ENCODE results near the gene GPR78. TPM values are rescaled to one million over a fixed set of nuclear protein-coding genes. Genes with fewer than 3 reads are reported as not detected.

GPR78 gene
- total RNA-seq, 1 donor = 2.2 TPM

DNA sequence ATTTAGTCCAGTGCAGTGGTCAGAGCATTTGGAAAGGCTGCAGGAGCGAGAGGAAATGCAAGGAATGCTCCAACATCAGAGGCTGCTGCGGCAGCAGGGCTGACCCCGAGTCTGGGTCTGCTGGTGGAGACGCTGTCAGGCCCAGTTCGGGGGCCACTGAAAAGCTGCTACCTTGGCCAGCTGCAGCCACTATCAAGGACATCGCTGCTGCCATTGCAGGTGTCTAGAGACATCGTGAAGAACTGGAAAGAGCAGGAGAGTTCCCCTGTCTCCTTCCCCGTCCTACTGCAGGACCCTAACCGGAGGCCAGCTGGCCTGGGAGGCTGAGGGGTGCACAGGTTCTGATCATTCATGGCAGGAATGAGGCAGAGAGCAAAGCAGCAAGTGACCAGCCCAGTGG lies 29.5 kb upstream of the GPR78 start:
- no peak for DNase-seq (ENCODE audit: low read depth)
- TF ChIP-seq, protein P1, sequence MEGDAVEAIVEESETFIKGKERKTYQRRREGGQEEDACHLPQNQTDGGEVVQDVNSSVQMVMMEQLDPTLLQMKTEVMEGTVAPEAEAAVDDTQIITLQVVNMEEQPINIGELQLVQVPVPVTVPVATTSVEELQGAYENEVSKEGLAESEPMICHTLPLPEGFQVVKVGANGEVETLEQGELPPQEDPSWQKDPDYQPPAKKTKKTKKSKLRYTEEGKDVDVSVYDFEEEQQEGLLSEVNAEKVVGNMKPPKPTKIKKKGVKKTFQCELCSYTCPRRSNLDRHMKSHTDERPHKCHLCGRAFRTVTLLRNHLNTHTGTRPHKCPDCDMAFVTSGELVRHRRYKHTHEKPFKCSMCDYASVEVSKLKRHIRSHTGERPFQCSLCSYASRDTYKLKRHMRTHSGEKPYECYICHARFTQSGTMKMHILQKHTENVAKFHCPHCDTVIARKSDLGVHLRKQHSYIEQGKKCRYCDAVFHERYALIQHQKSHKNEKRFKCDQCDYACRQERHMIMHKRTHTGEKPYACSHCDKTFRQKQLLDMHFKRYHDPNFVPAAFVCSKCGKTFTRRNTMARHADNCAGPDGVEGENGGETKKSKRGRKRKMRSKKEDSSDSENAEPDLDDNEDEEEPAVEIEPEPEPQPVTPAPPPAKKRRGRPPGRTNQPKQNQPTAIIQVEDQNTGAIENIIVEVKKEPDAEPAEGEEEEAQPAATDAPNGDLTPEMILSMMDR (IDR thresholded peaks at IDR 0.05; ENCODE audit: insufficient read depth, low read depth, low read length) = no peak

DNA sequence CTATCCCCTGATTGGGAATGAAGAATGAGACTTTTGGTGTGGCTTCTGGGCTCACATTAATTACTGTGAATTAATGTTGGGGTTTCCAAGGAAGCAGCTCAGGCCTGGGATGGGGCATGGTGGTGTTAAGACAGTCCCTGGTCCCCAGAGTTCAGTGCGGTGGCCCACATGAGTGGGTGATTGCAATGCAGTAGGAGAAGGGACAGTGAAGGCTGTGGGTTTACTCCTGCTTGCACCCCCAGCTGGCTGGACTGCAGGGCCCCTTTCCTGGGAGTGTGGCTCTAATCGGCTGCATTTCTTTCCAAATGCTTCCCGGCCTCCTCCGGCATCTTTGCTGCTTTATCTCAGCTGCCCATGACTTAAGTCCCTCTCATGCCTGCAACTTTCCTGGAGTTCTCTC lies 28.2 kb upstream of the GPR78 start:
- no peak overlapping the region for H3K4me3 ChIP-seq (ENCODE audit: low read depth, low read length)
- DNase-seq (ENCODE audit: low read depth) = no peak
- TF ChIP-seq, protein P1 (IDR thresholded peaks at IDR 0.05; ENCODE audit: insufficient read depth, low read depth, low read length) = no peak

More for the DNA sequence above, 29.5 kb upstream of the GPR78 start:
- no peak overlapping the region for H3K4me3 ChIP-seq (ENCODE audit: low read depth, low read length)

DNA sequence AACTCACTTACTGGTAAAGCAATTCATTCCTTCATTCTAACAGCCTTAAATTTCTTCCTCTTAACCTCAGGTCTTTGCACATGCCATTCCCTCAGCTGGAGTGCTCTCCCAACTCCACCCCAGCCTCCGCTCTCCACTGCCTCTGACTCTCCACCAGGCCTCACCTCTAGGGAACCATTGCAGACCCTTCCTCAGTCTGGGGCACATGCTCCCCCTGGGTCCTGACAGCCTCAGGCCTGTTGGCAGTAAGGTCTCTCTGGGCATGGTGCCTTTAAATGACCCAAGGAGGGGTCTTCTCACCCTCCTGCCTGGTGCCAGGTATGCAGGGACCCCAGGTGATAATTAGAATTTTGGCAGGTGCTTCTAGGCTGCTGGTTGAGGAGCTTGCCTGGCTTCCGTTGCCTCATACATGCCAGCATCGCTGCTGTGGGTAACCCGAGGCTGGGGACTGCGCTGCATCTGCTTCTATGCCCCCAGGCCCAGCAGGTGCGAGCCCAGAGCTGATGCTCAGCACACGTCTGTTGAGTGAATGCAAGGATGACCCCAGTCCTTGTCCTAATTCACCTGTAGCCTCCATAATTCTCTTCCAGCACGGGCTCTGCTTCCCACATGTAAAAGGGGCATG lies 27.5 kb upstream of the GPR78 start:
- no peak for DNase-seq (ENCODE audit: low read depth)
- TF ChIP-seq, protein P1 (IDR thresholded peaks at IDR 0.05; ENCODE audit: insufficient read depth, low read depth, low read length) = no peak
- no peak overlapping the region for H3K4me3 ChIP-seq (ENCODE audit: low read depth, low read length)

DNA sequence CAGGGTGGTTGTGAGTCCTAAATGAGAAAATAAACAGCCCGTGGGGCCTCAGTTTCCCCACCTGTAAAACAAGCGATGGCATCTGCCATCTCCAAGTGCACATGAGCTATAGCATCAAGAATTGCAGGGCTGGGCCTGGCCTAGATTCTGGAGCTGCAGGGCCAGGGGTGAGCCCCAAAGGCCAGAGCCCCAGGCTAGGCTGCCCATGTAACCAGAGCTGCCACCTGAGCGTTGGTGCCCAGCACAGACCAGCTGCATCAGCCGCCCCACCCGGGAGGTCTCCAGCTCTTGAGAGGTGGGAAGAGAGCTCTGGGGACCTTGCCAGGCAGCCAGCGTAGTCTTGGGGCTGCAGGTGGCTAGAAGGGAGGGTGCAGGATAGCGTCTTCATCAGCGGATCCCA lies 27.0 kb upstream of the GPR78 start:
- no peak for DNase-seq (ENCODE audit: low read depth)
- no peak overlapping the region for H3K4me3 ChIP-seq (ENCODE audit: low read depth, low read length)
- TF ChIP-seq, protein P1 (IDR thresholded peaks at IDR 0.05; ENCODE audit: insufficient read depth, low read depth, low read length) = no peak

DNA sequence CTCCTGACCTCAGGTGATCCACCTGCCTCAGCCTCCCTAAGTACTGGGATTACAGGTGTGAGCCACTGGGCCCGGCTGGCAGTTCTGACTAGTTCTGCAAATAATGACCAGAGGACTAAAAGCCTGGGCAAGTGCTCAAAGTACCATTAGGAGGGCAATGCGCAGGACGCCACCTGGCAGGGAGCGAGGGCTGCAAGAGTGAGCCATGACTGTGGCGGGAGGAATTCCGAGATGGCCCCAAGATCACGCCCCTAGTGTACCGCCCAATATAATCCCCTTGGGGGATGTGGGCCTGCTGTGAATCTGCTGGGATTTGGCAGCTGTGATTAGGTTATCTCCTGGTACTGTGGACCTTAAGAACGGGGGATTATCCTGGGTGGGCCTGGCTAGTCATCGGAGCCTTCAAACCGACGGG lies 26.2 kb upstream of the GPR78 start:
- DNase-seq (ENCODE audit: low read depth) = peak; percentile 49
- TF ChIP-seq, protein P1 (IDR thresholded peaks at IDR 0.05; ENCODE audit: insufficient read depth, low read depth, low read length) = no peak
- H3K4me3 ChIP-seq (ENCODE audit: low read depth, low read length) = no peak overlapping the region

DNA sequence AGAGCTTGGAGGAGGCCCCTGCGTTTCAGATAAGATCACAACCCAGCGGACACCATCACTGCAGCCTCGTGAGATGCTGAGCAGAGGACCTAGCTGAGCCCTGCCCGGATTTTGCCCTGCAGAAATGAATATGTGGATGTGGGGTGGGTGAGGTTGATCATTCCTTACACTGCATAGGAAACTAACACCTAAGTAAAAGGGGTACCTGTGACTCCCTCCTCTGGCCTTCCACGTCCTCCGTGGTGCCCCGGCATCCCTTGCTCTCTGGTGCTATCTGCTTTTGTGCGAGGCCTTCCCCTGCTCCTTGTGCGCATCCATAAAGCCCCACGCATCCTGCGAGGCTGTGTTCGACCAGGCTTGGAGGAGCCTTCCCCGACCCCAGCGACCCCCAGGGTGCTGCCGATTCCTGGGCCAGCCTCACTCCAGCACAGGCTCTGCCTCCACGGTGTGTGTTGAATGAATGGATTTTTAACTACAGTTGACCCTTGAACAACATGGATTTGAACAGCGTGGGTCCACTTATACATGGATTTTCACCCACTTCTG lies 25.6 kb upstream of the GPR78 start:
- TF ChIP-seq, protein P1 (IDR thresholded peaks at IDR 0.05; ENCODE audit: insufficient read depth, low read depth, low read length) = no peak
- H3K4me3 ChIP-seq (ENCODE audit: low read depth, low read length) = no peak overlapping the region
- no peak for DNase-seq (ENCODE audit: low read depth)

DNA sequence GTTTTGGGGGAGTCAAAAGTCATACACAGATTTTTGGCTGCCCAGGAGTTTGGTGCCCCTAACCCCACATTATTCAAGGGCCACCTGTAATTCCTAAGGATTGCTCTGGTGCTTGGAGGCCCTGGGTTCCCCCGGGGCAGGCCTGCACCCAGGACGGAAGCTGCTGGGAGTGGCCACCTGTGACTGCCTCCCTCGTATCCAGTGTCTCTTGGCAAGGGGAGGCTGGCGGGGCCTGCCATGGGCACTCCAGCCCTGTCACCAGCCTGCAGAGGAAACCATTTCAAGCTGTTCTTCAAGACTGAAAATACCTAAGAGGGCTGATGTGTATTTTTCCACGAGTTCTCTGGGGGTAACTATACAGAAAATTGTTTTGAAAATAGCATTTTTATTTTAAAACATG lies 24.5 kb upstream of the GPR78 start:
- no peak for DNase-seq (ENCODE audit: low read depth)
- TF ChIP-seq, protein P1 (IDR thresholded peaks at IDR 0.05; ENCODE audit: insufficient read depth, low read depth, low read length) = no peak
- no peak overlapping the region for H3K4me3 ChIP-seq (ENCODE audit: low read depth, low read length)

Measured in fibroblast of villous mesenchyme (primary cell).